Myocyte (in vitro differentiated cells): ENCODE measurements around the gene RNF208. TPM values are rescaled to one million over a fixed set of nuclear protein-coding genes. Genes with fewer than 3 reads are reported as not detected.
"Not testable (repeated sequence)": the region's sequence is repeated elsewhere in the genome, so short reads cannot be mapped to it uniquely, and the experiment has no call there.

Source experiments
- DNase-seq: peaks from one replicate; pipeline ENCODE4 v3.0.0-alpha.2; 2012; ENCODE audit warnings: low read depth
- total RNA-seq: library from RNA; depleted of rRNA; stranded (reverse); fragments of >200 nt; gene quantifications from 2 replicates; pipeline ENCODE4 v1.2.3, GENCODE V29; 2014

The RNF208 gene
- total RNA-seq, 1 donor from 2014 or later = 0.21 TPM

DNA sequence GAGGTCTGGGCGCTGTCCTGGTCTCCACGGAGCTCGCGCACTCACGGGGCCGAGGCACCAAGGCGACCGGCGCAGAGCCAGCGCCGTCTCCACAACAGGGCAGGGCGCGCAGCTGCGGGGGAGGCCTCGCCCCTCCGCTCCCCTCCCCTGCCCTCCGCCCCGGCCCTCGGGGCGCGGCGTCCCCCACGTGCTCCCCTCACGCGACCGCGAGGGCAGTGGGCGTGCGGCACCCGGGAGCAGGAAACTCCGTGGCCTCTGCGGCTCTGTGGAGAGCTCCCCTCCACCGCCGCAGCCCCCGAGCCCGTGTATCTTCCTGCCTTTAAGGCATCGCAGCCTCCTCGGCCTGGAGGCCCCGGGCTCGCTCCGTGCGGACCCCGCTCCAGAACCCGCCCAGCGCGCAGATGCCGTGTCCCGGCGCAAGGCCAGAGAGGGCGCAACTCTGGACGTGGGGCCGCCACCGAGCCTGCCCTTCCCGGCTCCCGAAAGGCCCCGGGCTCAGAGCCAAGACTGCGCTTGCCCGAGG is 18.3 kb upstream of the RNF208 start:
- peak; percentile 92 for DNase-seq

- DNase-seq = not testable (repeated sequence)
These were observed 17.6 kb upstream of the RNF208 start for GRCh38 chr9:137239541-137240200.

DNA sequence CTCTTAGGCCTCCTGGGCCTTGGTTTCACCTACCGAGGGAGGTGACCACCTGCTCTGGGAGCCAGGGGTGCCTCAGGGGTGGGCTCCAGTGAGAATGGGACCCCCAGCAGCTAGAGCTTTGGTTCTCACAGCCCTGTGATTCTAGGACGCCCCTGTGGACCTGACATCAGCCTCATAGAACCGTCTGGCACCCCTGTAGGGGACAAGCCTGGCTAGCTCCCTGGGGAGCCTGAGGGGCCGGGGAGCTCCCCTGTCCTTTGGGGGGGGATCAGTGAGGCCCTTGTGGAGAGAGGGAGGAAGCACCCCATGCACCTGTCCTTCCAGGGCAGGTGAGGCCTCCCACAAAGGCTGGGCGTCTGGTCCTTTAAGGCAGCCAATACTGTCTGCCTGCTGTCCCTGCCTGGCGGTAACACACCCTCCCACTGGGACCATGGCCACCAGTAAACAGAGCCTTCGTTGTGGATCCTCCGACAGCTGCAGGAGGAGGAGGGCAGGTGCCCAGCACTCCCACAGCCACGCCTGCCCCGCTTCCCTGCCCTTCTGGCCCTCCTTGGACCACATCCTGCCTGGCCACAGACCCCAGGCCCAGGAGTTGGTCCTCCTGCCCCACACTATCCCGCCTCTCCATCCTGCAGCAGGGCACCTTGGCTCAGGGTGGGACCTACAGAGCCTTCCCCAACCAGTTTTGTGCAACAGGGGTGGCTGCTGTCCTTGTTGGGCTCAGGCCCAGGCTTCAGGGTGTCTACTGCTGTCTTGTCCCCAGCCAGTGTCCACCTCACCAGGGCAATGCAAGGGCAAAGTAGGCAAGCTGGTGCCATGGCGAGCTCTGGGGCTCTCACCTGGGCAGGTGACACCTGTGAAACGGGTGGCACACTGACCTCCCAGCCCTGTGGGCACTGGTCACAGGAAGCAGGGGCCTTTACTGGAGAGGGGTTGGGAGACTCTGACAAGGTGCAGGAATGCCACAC is 16.0 kb upstream of the RNF208 start:
- DNase-seq = peak; percentile 96

DNA sequence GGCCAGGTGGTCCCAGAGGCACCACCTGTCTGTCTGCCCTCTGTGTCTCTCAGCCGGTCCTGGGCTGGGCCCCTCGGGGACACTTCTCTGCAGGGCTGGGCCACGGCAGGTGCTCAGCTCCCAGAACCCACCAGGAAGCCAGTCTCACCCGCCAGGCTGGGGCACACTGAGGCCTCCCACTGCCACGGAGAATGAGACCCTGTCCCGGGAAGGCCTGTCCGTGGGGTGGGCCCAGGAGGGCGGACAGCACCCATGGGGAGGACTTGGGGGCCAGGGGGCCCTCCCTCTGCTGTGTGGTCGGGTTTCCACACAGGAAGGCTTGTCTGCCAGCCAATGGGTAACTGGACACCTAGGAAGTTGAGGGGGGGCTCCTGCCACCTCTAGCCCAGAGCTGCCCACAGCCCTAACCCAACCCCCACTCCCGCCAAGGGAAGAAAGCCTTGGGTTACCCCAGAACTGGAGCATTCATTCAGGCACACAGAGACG is 14.9 kb upstream of the RNF208 start:
- DNase-seq = peak; percentile 63

DNA sequence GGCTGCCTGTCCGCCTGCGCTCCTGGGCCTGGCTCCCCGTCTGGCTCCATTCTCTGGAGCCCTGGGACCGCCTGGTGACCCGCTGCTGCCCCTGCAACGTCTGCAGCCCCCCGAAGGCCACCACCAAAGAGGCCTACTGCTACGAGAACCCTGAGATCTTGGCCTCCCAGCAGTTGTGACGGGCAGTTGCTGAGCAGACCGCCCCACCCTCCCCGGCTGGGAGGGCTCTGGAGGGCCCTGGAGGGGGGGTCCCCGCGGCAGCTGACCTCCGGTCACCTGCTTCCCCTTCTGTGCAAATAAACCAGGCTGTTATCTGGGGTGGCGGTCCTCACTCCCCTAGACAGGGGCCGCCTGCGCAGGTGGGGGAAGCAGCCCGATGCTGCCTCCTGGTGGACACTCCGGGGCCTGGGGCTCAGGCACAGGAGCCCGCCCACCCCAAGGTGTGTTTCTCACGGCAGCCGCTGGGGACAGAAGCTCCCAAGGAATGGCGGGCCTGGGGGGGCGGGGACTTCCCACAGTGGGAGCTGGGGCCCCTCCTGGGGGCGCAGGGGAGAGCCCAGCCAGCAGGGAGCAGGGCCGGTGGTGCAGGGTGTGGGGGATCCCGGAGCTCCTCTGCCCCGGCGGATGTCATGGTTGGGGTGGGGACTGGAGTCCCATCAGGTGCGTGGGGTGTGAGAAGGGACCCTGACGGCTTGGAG is 14.3 kb upstream of the RNF208 start:
- DNase-seq = peak; percentile 80

DNA sequence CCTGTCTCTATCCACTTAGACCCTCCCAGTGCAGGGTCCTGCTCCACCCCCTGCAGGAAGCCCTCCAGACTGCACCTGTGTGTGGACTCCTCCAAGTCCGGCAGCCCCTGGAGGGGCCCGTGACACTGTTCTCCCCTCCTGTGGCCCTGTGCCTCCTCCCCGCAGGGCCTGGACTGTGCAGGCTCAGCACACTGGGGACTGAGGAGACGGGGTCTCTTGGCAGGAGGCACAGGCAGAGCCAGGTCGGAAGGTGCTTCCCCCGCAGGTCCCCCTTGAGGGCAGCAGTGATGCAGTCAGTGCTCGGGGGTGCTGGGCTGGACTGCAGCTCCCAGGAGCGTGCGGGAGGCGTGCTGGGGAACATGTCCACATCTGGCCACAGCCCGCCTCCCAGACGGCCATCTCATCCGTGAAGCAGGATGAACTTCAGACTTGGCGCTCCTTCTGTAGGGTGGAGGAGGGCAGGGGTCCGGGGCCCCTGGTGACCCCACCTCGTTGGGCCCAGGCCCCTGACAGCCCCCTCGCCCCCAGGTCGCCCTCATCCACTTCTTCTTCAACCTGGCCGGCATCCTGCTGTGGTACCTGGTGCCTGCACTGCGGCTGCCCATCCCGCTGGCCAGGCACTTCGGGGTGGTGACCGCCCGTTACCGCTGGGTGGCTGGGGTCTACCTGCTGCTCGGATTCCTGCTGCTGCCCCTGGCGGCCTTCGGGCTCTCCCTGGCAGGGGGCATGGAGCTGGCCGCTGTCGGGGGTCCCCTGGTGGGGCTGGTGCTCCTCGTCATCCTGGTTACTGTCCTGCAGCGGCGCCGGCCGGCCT is 13.6 kb upstream of the RNF208 start:
- no peak for DNase-seq

- no peak for DNase-seq
These were observed 12.9 kb upstream of the RNF208 start for GRCh38 chr9:137234758-137235423.

DNA sequence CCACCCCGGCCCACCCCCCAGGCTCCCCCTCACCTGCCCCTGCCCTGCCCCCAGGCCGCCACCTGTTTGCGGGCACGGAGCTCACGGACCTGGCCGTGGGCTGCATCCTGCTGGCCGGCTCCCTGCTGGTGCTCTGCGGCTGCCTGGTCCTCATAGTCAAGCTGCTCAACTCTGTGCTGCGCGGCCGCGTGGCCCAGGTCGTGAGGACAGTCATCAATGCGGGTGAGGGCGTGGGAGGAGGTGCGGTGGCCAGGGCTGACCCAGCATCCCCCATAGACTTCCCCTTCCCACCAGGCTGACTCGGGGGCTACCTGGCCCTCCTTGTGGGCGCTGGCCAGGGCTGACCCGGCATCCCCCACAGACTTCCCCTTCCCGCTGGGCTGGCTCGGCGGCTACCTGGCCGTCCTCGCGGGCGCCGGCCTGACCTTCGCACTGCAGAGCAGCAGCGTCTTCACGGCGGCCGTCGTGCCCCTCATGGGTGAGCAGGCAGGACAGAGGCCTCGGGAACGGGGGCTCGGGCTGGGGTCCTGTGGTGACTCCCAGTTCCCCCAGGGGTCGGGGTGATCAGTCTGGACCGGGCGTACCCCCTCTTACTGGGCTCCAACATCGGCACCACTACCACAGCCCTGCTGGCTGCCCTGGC is 12.1 kb upstream of the RNF208 start:
- no peak for DNase-seq

DNA sequence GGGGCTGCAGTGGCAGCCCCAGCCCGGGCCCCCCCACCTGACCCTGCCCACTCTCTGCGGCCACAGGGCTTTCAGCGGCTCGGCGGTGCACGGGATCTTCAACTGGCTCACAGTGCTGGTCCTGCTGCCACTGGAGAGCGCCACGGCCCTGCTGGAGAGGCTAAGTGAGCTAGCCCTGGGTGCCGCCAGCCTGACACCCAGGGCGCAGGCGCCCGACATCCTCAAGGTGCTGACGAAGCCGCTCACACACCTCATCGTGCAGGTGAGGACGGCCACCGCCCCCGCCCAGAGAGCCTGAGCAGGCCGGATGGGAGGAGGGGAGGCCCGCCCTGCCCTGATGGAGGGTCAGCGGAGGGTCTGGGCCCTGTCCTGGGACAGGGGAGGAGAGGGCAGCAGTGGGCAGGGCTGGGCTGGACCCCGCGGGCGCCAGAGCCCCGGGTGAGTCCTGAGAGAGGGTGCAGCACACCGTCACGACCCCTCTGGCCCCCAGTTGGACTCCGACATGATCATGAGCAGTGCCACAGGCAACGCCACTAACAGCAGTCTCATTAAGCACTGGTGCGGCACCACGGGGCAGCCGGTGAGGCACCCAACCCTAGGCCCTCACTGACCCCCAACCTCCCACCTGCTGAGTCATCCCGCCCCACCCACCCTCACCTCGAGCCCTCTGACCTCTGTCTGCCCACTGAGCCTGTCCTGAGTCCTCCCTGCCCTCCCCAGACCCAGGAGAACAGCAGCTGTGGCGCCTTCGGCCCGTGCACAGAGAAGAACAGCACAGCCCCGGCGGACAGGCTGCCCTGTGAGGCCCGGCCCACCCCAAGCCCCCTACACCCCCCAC is 11.3 kb upstream of the RNF208 start:
- DNase-seq = no peak

- DNase-seq = peak; percentile 64
These were observed 10.5 kb upstream of the RNF208 start for GRCh38 chr9:137232510-137232909.

DNA sequence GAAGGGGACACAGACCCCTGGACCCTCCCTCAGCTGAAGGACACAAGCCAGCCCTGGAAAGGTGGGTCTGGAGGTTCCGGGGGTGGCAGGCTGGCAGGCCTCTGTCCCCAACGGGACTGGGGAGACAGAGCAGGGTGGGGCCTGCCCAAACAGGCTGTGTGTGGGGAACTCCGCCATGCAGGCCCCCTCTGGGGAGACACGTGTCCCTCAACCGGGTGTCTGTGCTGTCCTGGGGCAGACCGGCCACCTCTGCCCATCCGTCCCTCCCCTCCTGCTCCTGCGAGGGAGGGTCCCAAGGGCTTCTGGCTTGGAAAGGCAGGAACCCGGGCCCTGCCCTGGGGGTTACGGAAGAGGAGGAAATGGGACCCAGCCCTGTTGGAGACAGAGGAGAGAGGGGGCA is 10.1 kb upstream of the RNF208 start:
- DNase-seq = no peak

- no peak for DNase-seq
These were observed 9.5 kb upstream of the RNF208 start for GRCh38 chr9:137231372-137232039.

DNA sequence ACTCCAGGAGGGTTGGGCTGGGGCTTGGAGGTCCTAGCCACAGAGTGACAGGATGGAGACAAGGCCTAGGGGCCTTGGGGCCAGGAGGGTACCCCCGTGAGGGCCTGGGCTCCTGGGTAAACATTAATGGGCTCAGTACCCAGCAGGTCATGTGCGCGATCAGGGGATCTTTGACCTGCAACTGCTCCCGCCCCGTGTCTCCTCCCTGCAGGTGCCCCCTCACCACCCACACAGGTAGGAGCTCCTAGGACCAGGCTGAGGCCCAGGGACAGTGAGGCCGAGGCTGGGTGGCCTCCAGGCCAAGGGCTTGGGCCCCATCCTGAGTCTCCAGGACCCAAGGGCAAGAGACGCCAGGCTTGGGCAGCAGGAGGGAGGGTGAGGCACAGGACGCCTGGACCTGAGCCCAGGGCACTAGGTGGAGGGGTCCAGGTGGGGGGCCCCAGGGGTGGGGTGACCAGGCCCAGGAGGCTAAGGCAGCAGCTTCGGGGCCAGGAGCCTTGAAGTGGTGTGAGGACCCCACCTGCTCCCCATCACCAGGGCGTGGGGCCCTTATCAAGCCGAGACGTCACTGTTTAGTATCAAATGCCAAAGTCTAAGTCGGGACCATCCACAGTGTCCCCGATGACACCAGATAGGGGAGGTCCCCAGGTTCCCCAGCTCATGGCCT is 8.8 kb upstream of the RNF208 start, which contains the start of gene SLC34A3:
SLC34A3 (plus strand) TSS at position 197 of the 667 bp plus-strand sequence. CDS start 802 bp downstream, outside the sequence.
- DNase-seq = no peak

DNA sequence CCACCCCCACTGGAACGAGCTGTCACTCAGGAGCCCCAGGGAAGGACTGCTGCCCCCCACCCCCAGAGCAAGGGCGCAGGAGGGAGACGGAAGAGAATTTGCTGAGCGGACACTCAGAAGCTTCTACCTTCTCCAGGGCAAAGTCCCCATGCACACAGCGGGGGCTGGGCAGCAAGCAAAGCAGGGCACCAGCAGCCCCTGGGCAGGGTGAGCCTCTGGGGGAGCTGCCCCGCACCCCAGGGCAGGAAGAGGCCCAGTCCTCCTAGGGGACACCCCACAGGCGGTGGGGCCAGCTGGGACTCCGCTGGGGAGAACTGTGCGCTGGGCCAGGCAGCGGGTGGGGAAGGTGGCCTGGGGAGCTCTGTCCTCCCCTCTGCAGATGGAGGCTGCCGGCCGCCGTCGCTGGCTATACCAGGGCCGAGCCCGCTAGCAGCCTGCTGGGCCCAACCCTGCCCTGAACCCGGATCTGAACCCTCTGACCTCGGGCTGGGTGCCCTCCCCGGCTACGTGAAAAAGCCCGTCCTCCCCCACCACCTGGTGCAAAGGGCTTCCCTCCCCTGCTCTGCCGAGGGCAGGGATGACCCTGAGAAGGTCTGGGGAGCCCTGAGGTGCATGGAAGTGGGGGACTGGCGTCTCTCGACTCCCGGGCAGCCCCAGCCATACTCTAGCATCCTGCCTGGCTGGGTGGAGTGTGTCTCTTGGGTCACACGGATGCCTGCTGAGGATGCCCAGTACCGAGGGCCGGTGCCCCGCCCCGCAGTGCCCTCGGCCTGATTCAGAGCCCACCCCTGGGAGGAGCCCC is 8.1 kb upstream of the RNF208 start:
- no peak for DNase-seq

GRCh38 chr9:137228968-137229896 is 7.2 kb upstream of the RNF208 start:
- DNase-seq = no peak
